GM23248 (cell line): ENCODE data around the gene ARPC2. TPM values are rescaled to one million over a fixed set of nuclear protein-coding genes. Genes with fewer than 3 reads are reported as not detected.

ENCODE experiments used
- DNase-seq: peaks from one replicate; pipeline ENCODE4 v3.0.0-alpha.2; 2015
- H2AFZ ChIP-seq: fragments of 200-600 bp; sonication (generic); 2 replicates; pipeline ENCODE4 v1.6.1; 2016; ENCODE audit warnings: antibody characterized with exemption
- H3F3A ChIP-seq: fragments of 200-600 bp; sonication (generic); 2 replicates; pipeline ENCODE4 v1.6.1; 2016; ENCODE audit warnings: mild to moderate bottlenecking, antibody characterized with exemption, mixed run types; ENCODE audit not compliant: insufficient read depth
- H3K27ac ChIP-seq: fragments of 200-600 bp; sonication (generic); 2 replicates; pipeline ENCODE4 v1.5.1; 2016; ENCODE audit warnings: mild to moderate bottlenecking
- H3K27me3 ChIP-seq: fragments of 200-600 bp; sonication (generic); replicated peaks from 2 replicates; pipeline ENCODE4 v1.6.1; 2016; ENCODE audit warnings: mild to moderate bottlenecking; ENCODE audit not compliant: insufficient read depth
- H3K36me3 ChIP-seq: fragments of 200-600 bp; sonication (generic); 2 replicates; pipeline ENCODE4 v1.6.1; 2016; ENCODE audit warnings: low read depth, mild to moderate bottlenecking
- H3K4me1 ChIP-seq: fragments of 200-600 bp; sonication (generic); 2 replicates; pipeline ENCODE4 v1.6.1; 2016; ENCODE audit warnings: mild to moderate bottlenecking; ENCODE audit not compliant: insufficient read depth
- H3K4me2 ChIP-seq: fragments of 200-600 bp; sonication (generic); one replicate; pipeline ENCODE4 v1.6.1; 2016; ENCODE audit warnings: mild to moderate bottlenecking; ENCODE audit not compliant: unreplicated experiment
- H3K4me3 ChIP-seq: fragments of 200-600 bp; sonication (generic); 2 replicates; pipeline ENCODE4 v1.5.1; 2016; ENCODE audit warnings: mild to moderate bottlenecking
- H3K79me2 ChIP-seq: fragments of 200-600 bp; sonication (generic); 2 replicates; pipeline ENCODE4 v1.6.1; 2016; ENCODE audit warnings: mild to moderate bottlenecking; ENCODE audit not compliant: insufficient read depth
- H3K9ac ChIP-seq: fragments of 200-600 bp; sonication (generic); 2 replicates; pipeline ENCODE4 v1.6.1; 2016; ENCODE audit warnings: mild to moderate bottlenecking
- H3K9me2 ChIP-seq: fragments of 200-600 bp; sonication (generic); 2 replicates; pipeline ENCODE4 v1.6.1; 2016; ENCODE audit warnings: mixed run types, mild to moderate bottlenecking, moderate library complexity; ENCODE audit not compliant: insufficient read depth
- H3K9me3 ChIP-seq: fragments of 200-600 bp; sonication (generic); one replicate; pipeline ENCODE4 v1.6.1; 2017; ENCODE audit warnings: low read depth
- H4K20me1 ChIP-seq: fragments of 200-600 bp; sonication (generic); 2 replicates; pipeline ENCODE4 v1.6.0; 2016; ENCODE audit not compliant: insufficient read depth
- EZH2 ChIP-seq: fragments of 200-600 bp; sonication (generic); IDR thresholded peaks from 2 replicates; pipeline ENCODE4 v1.6.1; 2018; ENCODE audit warnings: antibody characterized with exemption, mild to moderate bottlenecking; ENCODE audit not compliant: insufficient read depth, poor library complexity, severe bottlenecking
- EZH2phosphoT487 ChIP-seq: fragments of 200-600 bp; sonication (generic); IDR thresholded peaks from 2 replicates; pipeline ENCODE4 v1.6.1; 2018; ENCODE audit warnings: antibody characterized with exemption, moderate library complexity, mild to moderate bottlenecking, low read depth; ENCODE audit not compliant: insufficient read depth
- WGBS, 2 experiments: methylation state at CpG; one replicate each; pipeline ENCODE4 v1.1.6; 2015 to 2017; ENCODE audit warnings: low lambda C conversion rate in 2 of 2, low coverage in 1 of 2; ENCODE audit errors: missing lambda C conversion rate in 2 of 2; 5-methylcytosine and 5-hydroxymethylcytosine counted together
- in situ Hi-C: fragments of 300-500 bp; cut with MboI; formaldehyde crosslinking; loops from 2 replicates; pipeline ENCODE4 v1.15.0; 2020
- polyA plus RNA-seq: library from polyadenylated mRNA; unstranded; fragments of >200 nt; fragmentation: Nextera tagmentation; extraction: Ambion mirVana; gene quantifications from 2 replicates; pipeline ENCODE4 v1.2.1, GENCODE V29; 2016
- total RNA-seq: library from RNA; depleted of rRNA; stranded (reverse); fragments of >200 nt; shearing (Covaris generic); gene quantifications from 2 replicates; pipeline ENCODE4 v1.2.3, GENCODE V29; 2014

The ARPC2 gene
- total and polyA plus RNA-seq, 2 experiments from 2014 or later, result 644 to 851 TPM

GRCh38 chr2:218269900-218270720 is 53.1 kb downstream of the ARPC2 start, which contains the start of the genes AAMP and PNKD:
TSS of gene AAMP (minus strand) at chr2:218270137. CDS start at chr2:218270086, 51 bp downstream.
TSS of gene PNKD (plus strand) at chr2:218270519. CDS start at chr2:218270536, 17 bp downstream.
- TF ChIP-seq EZH2phosphoT487 (no peak), EZH2 (no peak)
- peak within 1 kb of the TSS; percentile 67 for H2AFZ ChIP-seq
- H3K79me2 ChIP-seq, result peaks cover 64% of the 10 kb centered on the region
- peak within 1 kb of the TSS; percentile 89 for H3K4me3 ChIP-seq
- peak within 1 kb of the TSS; percentile 89 for H3K9ac ChIP-seq
- H3K4me1 ChIP-seq, result peaks cover 20% of the 10 kb centered on the region
- no peaks in the 10 kb centered on the region for H3K9me3 ChIP-seq
- peaks cover 16% of the 10 kb centered on the region for H3F3A ChIP-seq
- H3K36me3 ChIP-seq, result no peaks in the 10 kb centered on the region; the same call in 1 of the 2 replicates
- no peaks in the 10 kb centered on the region for H3K9me2 ChIP-seq
- H3K27ac ChIP-seq, result peak within 1 kb of the TSS; percentile 63
- in situ Hi-C loops, result no loop called here
- peak; percentile 100 for DNase-seq
- no peaks in the 10 kb centered on the region for H3K27me3 ChIP-seq
- WGBS, 2 experiments, result 0% methylated on average over 61 to 62 of the region's 64 CpGs
- H3K4me2 ChIP-seq, result peak within 1 kb of the TSS; percentile 89
- no peaks in the 10 kb centered on the region for H4K20me1 ChIP-seq

- H3K9me2 ChIP-seq, result no peaks in the 10 kb centered on the region
- TF ChIP-seq EZH2 (no peak), EZH2phosphoT487 (no peak)
- H3K36me3 ChIP-seq, result peaks cover 8% of the 10 kb centered on the region; the same call in 1 of the 2 replicates
- WGBS, 2 experiments, result 5 to 6% methylated on average over 23 of the region's 23 CpGs
- H3K27ac ChIP-seq, result peak overlapping the region; percentile 39
- H4K20me1 ChIP-seq, result no peaks in the 10 kb centered on the region
- no peaks in the 10 kb centered on the region for H3K9me3 ChIP-seq
- H3K4me1 ChIP-seq, result peaks cover 20% of the 10 kb centered on the region
- peak overlapping the region; percentile 89 for H3K4me3 ChIP-seq
- H3K27me3 ChIP-seq, result no peaks in the 10 kb centered on the region
- peak overlapping the region; percentile 80 for H3K9ac ChIP-seq
- peak overlapping the region; percentile 89 for H3K4me2 ChIP-seq
- H3F3A ChIP-seq, result peaks cover 17% of the 10 kb centered on the region
- H3K79me2 ChIP-seq, result peaks cover 72% of the 10 kb centered on the region
- in situ Hi-C loops, result no loop called here
- peak; percentile 66 for DNase-seq
- peak overlapping the region; percentile 56 for H2AFZ ChIP-seq
Measured at GRCh38 chr2:218270721-218271486, 53.9 kb downstream of the ARPC2 start.

- H3K79me2 ChIP-seq, result peaks cover 78% of the 10 kb centered on the region
- peak overlapping the region; percentile 89 for H3K4me2 ChIP-seq
- peak overlapping the region; percentile 89 for H3K4me3 ChIP-seq
- peak; percentile 32 for DNase-seq
- WGBS, 2 experiments, result 18% methylated on average over 4 of the region's 4 CpGs
- no peaks in the 10 kb centered on the region for H3K27me3 ChIP-seq
- peaks cover 20% of the 10 kb centered on the region for H3K4me1 ChIP-seq
- H3K9ac ChIP-seq, result peak overlapping the region; percentile 80
- H3K9me3 ChIP-seq, result no peaks in the 10 kb centered on the region
- H4K20me1 ChIP-seq, result no peaks in the 10 kb centered on the region
- 0 out of 2 replicates have a peak overlapping the region, but pooled peaks have one; percentile 56 for H2AFZ ChIP-seq
- peaks cover 17% of the 10 kb centered on the region for H3F3A ChIP-seq
- in situ Hi-C loops, result no loop called here
- H3K27ac ChIP-seq, result peak overlapping the region; percentile 39
- TF ChIP-seq EZH2phosphoT487, result no peak
- TF ChIP-seq EZH2, result no peak
- H3K36me3 ChIP-seq, result peaks cover 10% of the 10 kb centered on the region; the same call in 1 of the 2 replicates
- H3K9me2 ChIP-seq, result no peaks in the 10 kb centered on the region
Measured at GRCh38 chr2:218271487-218271797, 54.5 kb downstream of the ARPC2 start.

GRCh38 chr2:218271865-218272530 is 55.0 kb downstream of the ARPC2 start:
- Histone ChIP-seq H3F3A (peaks cover 17% of the 10 kb centered on the region), H2AFZ (no peak overlapping the region), H3K36me3 (peaks cover 10% of the 10 kb centered on the region; the same call in 1 of the 2 replicates), H3K79me2 (peaks cover 78% of the 10 kb centered on the region), H3K4me2 (peak overlapping the region; percentile 89), H3K9me3 (no peaks in the 10 kb centered on the region), H3K27ac (peak overlapping the region; percentile 43; the same call in 1 of the 2 replicates), H3K9ac (peak overlapping the region; percentile 80), H3K27me3 (no peaks in the 10 kb centered on the region), H3K4me3 (peak overlapping the region; percentile 89), H3K9me2 (no peaks in the 10 kb centered on the region), H3K4me1 (peaks cover 20% of the 10 kb centered on the region), H4K20me1 (no peaks in the 10 kb centered on the region)
- peak; percentile 27 for DNase-seq
- in situ Hi-C loops, result no loop called here
- 25 to 27% methylated on average over 5 of the region's 5 CpGs for WGBS, 2 experiments
- no peak for TF ChIP-seq EZH2
